HCT116 (cell line): ENCODE data around the gene SLC6A6. TPM values are rescaled to one million over a fixed set of nuclear protein-coding genes. Genes with fewer than 3 reads are reported as not detected.

ENCODE experiments used
- FOSL1 ChIP-seq: IDR thresholded peaks from 2 replicates; pipeline ENCODE4 v1.6.1; 2012; ENCODE audit warnings: low read depth
- total RNA-seq: library from RNA; stranded (reverse); gene quantifications from one replicate; pipeline ENCODE4 v1.2.1, GENCODE V29; 2021; ENCODE audit not compliant: unreplicated experiment

Gene SLC6A6
- total RNA-seq, 1 experiment from 2014 or later: 36.3 TPM

GRCh38 chr3:14538451-14539088 is 136.2 kb downstream of the SLC6A6 start (continued):
- TF ChIP-seq FOSL1: no peak
- TF ChIP-seq, all 23 proteins: peak for 0

Other genes starting within 250 kb of the SLC6A6 start
- 29.5 TPM for gene XPC, start 224.0 kb upstream of the SLC6A6 start, total RNA-seq
- 17.4 TPM for gene LSM3, start 223.8 kb upstream of the SLC6A6 start, total RNA-seq
- gene GRIP2, start 137.7 kb downstream of the SLC6A6 start, total RNA-seq: 0.34 TPM
- gene CCDC174, start 249.2 kb downstream of the SLC6A6 start, total RNA-seq: 15.6 TPM